Right renal pelvis (tissue), 4 donors: ENCODE results near the gene GIPC2. TPM values are rescaled to one million over a fixed set of nuclear protein-coding genes. Genes with fewer than 3 reads are reported as not detected.
"Not testable (repeated sequence)": the region's sequence is repeated elsewhere in the genome, so short reads cannot be mapped to it uniquely, and the experiment has no call there.

Experiments used
- DNase-seq, 4 donors: peaks; one replicate each; pipeline ENCODE4 v3.0.0-alpha.2; 2013; ENCODE audit warnings: low read depth in 4 of 4, low spot score in 3 of 4, missing footprints in 1 of 4
- polyA plus RNA-seq, 4 donors: library from polyadenylated mRNA; unstranded; fragments of 120-200 nt; gene quantifications; one replicate each; pipeline ENCODE4 v1.2.1, GENCODE V29; 2013; ENCODE audit not compliant: insufficient read length in 4 of 4

The GIPC2 gene
- polyA plus RNA-seq, 4 donors = 15.4 to 23.5 (median 21.7) TPM

DNA sequence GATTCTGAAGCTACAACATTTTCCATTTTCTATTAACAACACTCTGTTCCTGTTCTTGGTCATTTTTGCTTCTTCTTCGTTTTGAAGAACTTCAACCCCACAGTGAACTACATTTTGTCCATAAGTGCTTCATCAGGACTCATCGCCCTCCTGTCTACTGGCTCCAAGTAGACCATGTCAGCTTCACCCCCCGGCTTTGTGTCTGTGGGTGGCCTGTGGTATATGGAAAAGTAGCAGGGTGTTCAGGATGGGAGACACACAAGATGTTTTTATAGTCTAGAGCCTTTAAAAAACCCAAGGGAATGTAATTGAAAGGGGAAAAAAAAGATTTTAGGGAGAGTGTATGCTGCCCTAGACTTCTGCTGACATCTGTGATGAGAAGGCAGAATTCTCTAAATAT lies 46.1 kb downstream of the GIPC2 start:
- no peak for DNase-seq

DNA sequence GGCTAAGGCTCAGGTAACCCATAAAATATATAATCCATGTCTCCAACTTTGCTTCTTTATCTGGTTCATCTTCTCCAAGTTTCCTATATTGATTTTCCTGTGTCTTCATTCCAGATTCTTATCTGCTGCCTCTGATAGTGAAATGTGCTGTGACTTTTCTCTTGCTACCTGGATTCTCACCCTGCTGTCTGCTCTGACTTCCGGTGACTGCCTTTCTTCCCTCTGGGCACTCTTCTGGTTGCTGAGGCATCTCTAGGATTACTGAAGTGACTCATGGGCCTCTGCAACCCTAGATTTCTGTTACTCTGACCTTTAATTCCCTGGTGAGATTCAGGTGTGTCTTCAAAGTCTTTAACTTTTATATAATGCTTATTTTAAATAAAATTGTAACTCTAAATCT lies 46.9 kb downstream of the GIPC2 start:
- DNase-seq = no peak

DNA sequence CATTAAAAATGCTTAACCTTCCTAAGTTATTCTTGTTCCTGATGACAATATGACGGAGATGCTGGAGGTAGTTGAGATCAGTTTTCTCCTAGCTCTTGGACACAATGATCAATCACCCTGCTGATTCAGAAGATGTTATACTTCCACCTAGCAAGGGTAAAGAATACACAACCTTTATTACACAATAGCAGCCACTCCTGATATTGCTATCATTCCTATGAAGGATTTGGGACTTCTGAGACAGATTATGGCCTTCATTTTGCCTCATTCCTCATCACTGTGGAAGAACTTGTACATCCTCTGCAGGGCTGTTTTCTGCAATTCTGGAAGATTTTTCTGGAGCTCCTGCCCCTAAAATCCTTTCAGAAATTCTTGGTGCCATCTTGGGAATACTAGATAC lies 47.8 kb downstream of the GIPC2 start:
- no peak for DNase-seq

DNA sequence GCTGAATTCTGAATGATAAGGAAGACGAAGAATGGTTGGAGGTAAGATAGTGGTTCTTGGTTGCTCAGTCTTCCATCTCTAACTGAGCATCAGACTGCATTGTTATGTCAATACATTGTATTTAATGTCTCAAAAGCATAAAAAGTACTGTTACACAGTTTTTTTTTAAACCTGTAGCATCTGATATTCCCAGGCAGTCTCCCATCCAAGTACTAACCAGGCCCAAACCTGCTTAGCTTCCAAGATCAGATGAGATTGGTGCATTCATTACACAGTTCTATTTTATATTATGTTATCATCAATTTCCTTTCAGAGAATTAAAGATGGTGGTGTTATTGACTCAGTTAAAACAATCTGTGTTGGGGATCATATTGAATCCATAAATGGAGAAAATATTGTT lies 48.9 kb downstream of the GIPC2 start:
- no peak for DNase-seq

DNA sequence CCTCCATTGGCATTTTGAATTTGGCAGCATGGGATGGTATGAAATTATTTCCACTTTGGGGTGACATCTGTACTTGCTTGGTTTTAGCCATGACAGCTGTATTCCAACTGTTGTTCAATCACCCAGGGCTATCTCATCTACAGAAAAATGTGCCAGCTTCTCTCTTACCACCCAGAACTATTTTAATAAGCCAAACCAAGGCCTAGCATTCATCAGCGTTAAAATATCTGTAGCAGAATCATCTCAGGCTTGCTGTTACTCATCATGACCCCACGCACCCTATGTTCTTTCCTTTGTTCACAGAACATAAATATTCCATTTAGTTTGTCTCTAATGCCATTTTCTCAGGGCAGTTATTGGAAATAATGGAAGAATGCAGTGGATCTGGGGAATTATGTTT lies 49.8 kb downstream of the GIPC2 start:
- DNase-seq = no peak

DNA sequence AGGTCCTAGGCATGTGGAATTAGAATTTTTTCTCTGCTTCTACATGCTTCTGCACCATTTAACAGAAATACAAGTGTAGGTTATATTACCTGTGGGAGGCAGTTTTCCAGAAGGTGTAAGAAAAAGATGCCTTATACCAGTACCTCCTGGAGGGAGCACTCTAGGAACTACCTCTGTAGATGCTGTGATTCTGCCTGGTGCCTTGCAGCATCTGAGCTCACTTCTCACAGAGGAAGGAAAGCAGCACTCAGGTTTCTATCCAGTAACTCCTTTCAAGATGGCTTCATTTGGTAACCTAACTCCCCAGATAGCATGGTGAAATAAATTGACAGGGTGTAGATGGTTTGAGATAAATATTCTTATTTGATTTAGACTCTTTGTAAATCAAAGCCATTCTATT lies 50.3 kb downstream of the GIPC2 start:
- no peak for DNase-seq

DNA sequence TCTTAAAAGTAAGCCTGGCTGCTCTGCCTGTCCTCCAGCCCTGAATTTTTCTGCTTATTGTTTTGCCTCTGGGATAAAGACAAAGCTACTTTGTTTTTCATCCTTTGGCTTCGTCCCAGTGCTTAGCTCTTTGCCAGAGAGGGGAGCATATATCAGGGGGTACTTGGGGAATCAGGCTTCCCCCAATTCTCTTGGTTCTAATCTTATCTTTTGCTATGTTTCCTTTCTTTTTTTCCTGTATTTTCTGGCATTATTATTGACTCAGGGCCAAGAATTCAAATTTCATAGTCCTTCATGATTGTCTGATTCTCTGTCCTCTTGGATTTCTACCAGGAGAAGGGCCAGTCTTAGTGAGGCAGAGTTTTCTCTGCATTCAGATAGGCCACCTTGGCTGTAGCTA lies 51.2 kb downstream of the GIPC2 start:
- no peak for DNase-seq

DNA sequence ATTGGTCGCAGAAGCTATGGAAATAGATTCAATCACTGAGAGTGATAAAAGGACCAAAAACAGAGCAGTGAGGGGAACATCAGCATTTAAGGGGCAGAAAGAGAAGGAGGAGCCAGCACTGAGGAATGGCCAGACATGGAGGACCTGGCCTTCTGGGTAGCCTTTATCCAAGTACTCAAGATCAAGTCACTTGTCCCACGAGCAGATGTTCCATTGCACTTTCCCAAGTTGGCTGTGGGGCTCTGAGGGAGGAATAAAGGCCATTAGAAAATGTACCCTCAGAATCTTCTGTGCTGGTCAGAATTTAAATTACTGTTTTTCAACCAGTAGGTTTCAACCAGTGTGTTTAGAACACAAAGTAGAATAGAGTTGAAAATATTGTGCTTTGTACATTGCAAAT lies 55.3 kb downstream of the GIPC2 start:
- no peak for DNase-seq

DNA sequence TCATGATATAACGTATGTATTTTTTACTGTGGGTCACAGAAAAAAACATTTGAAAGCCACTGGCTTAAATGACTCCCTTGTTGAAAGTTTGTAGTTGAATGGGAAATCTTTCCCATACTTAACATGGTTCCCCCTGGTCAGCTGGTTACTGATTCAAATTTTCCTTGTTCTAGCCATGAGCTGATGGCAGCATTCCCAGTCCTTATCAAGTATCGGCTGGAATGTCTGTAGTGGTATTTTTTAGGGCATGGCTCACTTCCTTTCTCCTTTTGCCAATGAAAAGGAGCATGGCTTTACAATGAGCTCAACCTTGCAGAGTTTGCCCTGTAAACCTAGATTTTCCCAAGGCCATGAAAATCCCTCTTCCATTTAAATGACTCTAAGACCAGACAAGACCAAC lies 55.7 kb downstream of the GIPC2 start:
- DNase-seq = no peak

DNA sequence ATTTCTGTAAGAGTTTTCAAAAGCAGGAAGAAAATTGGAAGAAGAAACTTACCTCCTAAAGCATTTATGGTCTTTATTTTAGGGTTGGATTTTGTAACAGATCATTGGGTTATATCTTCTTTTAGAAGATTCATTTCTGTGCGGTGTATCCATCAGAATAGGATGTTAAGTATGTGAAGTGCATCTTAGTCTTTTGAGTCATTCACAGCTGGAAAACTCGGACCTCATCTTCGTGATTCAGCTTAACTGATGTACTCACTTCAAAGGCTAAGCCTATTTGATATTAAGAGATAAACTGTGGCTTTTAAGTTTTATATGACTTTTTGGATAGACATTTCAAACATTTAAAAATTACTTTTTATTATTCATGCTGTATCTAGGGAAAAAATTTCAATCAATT lies 56.3 kb downstream of the GIPC2 start:
- no peak for DNase-seq

DNA sequence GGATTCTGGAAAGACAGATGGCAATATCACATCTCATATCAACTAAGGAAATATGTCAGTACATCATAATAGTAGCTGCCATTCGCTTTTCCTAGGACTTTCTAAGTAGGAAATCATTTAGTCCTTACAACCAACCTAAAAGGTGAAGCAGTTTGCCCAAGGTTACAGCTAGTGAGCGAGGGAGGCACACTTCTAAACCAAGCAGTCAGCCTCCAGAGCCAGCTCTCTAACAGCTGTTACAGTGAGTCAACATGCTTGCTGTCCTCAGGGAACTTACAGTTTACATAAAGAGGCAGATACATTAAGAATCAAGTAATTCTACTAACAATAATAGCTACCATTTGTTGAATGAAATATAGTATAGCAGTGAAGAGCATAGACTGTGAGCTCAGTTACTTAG lies 57.1 kb downstream of the GIPC2 start:
- no peak for DNase-seq

DNA sequence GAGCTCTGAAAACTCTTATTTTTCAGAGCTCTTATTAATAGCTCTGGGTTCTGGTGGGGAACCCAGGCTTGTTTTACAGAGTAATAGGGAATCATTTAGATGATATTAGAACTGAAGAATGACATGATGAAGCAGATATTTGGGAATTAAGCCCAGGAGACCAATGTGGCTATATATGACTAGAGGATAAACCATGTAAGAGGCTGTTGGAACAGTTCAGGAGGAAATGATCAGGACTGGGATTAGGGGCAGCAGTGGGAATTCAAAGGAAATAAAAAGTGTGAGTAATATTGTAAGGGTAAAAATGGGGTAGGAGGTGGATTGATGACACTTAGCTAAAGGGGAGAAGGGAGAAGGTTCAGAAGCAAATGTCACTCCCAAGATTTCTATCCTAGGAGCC lies 58.6 kb downstream of the GIPC2 start:
- no peak for DNase-seq

DNA sequence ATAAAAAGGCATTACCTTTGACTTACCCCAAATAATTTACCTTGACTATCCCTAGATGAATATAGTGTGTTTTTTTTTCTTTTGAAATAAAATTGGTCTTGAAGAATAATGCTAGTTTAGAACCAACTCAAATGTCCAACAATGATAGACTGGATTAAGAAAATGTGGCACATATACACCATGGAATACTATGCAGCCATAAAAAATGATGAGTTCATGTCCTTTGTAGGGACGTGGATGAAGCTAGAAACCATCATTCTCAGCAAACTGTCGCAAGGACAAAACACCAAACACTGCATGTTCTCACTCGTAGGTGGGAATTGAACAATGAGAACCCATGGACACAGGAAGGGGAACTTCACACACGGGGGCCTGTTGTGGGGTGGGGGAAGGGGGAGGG lies 63.9 kb downstream of the GIPC2 start:
- DNase-seq = not testable (repeated sequence)

DNA sequence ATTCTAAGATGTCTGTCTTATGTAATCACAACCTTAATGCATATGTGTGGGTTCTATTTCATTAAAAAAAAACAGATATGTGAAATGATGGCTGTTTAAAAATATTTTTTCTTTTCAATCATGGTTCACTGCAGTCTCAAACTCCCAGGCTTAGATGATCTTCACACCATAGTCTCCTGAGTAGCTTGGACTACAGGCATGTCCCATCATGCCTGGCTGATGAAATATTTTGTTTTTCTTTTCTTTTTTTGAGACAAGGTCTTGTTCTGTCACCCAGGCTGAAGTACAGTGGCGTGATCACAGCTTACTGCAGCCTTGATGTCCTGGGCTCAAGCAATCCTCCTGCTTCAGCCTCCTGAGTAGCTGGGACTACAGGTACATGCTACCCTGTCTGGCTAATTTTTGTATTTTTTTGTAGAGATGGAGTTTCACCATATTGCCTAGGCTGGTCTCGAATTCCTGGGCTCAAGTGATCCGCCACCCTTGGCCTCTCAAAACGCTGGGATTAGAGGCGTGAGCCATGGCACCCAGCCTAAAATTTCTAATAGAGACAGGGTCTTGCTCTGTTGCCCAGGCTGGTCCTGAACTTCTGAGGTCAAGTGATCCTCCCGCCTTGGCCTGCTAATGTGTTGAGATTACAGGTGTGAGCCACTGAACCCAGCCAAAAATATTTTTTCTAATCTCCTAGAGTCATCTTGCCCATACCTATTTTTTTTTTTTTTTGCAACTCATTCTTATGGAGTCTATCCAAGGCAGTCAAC lies 67.6 kb downstream of the GIPC2 start:
- DNase-seq = no peak

DNA sequence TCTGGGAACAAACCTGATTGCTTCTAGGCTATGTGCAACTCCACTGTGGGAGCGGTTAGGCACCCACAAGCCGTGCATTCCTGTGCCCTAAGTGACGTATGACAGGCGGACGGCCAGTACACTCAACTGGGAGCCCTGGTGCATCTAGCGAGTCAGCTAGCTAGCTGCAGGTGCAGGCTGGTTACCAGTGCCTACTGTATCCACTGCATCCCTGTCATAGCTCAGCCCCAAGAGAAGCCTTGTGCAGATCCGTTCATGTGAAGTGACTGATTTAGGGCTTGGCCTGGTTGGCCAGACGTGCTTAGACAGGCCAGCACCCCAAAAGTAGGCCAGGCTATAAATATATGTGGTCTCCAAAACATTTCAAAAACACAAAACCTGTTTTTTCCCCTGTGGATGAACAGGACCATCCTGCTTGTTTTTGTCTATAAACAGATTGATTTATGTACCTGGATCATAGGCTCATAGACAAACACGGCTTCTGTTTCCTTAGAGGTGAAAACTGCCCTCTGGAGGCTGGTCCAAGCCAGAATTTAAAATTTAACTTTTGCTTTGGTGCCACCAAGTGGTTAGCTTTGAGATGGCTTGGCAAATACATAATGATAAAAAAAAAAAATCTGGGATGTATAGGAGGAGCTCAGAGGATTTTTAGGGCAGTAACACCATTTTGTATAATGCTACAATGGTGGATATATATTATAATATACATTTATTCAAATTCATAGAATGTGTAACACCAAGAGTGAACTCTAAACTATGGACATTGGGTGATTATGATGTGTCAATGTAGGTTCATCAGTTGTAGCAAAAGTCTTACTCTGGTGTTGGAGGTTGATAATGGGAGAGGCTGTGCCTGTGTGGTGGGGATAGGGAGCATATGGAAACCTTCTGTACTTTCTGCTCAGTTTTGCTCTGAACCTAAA lies 68.5 kb downstream of the GIPC2 start:
- DNase-seq = peak; percentile 52 to 67 (median 57)

DNA sequence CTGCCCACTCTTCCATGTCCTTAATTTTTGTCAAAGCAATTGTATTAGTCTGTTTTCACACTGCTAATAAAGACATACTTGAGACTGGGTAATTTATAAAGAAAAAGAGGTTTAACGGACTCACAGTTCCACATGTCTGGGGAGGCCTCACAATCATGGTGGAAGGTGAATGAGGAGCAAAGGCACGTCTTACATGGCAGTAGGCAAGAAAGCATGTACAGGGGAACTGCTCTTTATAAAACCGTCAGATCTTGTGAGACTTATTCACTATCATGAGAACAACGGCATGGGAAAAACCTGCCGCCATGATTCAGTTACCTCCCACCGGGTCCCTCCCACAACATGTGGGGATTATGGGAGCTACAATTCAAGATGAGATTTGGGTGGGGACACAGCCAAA lies 74.7 kb downstream of the GIPC2 start:
- not testable (repeated sequence) for DNase-seq

DNA sequence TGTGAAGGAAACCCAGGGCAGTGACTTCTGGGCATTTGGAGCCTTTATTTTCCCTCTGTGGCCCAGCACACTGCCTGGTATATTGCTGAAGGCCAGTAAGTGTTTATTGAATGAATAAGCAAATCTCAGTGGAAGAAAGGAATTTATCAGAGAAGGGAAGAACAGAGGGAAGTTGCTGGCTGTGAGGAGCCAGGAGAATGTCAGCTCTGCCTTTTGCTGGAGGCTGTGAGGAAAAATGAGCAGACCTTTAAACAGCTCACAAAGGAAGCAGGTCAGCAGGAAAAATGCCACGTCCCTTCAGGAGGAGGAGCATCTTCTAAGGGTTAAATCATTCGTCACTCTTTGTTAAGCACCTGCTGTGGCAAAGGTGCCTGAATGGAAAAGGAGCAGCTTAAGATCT lies 75.9 kb downstream of the GIPC2 start:
- no peak for DNase-seq

DNA sequence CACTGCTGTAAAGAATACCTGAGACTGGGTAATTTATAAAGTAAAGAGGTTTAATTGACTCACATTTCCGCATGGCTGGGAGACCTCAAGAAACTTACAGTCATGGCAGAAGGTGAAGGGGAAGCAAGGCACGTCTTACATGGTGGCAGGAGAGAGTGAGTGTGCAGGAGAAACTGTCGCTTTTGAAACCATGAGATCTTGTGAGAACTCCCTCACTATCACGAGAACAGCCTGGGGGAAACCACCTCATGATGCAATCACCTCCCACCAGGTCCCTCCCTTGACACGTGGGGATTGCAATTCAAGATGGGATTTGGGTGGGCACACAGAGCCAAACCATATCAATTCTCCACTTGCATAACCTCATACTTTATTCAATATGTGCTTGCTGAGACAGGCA lies 76.6 kb downstream of the GIPC2 start:
- DNase-seq = no peak

DNA sequence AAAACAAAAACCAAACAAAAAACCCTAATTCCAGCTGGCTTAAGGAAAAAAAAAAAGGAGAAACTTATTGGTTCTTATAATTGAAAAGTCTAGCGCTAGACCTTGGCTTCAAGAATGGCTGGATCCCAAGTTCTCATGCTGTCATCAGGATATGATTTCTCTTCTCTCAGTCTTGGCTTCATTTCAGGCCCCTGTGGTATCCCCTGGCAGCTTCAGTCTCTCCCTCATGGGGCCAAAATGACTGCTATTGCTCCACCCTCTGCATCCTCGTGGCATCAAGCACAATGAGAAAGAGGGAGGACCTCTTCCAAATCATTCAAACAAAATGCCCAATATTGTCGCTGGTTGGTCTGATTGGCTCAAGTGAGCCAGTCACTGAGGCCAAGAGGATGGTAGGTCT lies 80.7 kb downstream of the GIPC2 start:
- DNase-seq = no peak

DNA sequence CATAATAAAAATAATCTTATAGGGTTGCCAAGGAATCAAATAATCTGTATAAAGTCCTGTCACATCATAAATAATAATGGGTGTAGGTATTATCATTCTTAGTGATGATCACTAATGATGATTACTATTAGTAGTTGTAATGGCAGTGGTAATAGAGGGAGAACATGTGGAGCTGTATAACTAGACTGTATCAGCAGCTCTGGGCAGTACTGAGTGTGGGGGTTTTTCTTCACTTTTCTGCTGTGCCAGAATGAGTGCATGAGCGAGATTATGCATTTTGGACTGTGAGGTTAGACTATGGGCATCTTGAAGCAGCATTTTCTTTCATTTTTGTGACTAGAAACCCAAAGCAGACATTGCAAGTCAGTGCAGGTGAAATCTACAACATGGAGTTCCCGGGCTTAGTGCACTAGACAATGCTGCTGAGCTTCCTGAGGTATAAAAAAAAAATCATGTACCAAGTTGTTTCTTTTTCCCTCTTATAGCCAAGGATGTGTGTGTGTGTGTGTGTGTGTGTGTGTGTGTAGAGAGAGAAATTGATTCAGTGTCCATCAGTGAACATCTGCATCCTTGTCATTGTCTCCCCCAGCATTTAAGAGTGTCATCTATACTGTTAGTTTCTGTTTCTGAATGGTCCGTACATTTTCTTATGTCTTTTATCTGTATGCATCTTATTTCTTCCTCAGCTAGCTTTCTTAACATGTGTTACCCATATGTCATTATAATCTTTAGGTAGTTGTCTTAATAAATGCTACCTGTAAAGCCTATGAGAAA lies 86.6 kb downstream of the GIPC2 start:
- DNase-seq = no peak

DNA sequence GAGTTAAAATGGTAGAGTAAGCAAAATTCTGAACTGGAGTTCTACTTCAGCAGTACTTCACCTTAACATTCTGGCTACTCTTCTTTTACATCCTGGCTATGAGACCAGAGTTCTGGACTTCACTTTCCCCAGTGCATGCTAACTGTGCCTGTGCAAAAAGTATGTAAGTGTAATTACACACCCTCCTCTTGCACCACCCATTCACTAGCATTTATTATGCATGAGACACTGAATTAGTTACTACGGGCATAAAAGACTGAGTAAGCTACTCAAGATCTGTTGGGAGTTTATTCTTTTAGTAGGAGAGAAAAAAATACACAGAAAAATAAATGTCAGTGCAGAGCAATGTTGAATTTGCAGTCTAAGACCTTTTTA lies 87.2 kb downstream of the GIPC2 start:
- DNase-seq = no peak
